Neuron (in vitro differentiated cells): Measurements from ENCODE around the gene MAGEH1.

Source experiments
- H2AFZ ChIP-seq: one replicate; pipeline ENCODE4 v1.6.1; 2013; ENCODE audit warnings: low read depth, mild to moderate bottlenecking, inconsistent platforms, low read length, moderate library complexity
- H3K27me3 ChIP-seq: one replicate; pipeline ENCODE4 v1.6.1; 2013; ENCODE audit warnings: low read length; ENCODE audit not compliant: insufficient read depth
- H3K36me3 ChIP-seq: one replicate; pipeline ENCODE4 v1.6.1; 2013; ENCODE audit warnings: low read length; ENCODE audit not compliant: insufficient read depth
- H3K4me1 ChIP-seq: one replicate; pipeline ENCODE4 v1.6.1; 2013; ENCODE audit warnings: low read length; ENCODE audit not compliant: insufficient read depth
- H3K4me3 ChIP-seq: 2 replicates; pipeline ENCODE4 v1.5.1; 2013; ENCODE audit warnings: mild to moderate bottlenecking, low read length, moderate library complexity
- H3K9me3 ChIP-seq: one replicate; pipeline ENCODE4 v1.6.1; 2013; ENCODE audit warnings: low read length

MAGEH1 gene

GRCh38 chrX:55480390-55481062, 28.6 kb downstream of the MAGEH1 start:
- H2AFZ ChIP-seq: no peak overlapping the region
- H3K4me3 ChIP-seq: no peak overlapping the region
- peaks cover 2% of the 10 kb centered on the region for H3K27me3 ChIP-seq
- H3K9me3 ChIP-seq: no peaks in the 10 kb centered on the region
- H3K36me3 ChIP-seq: no peaks in the 10 kb centered on the region
- H3K4me1 ChIP-seq: no peaks in the 10 kb centered on the region

GRCh38 chrX:55484948-55485347, 33.0 kb downstream of the MAGEH1 start:
- no peaks in the 10 kb centered on the region for H3K4me1 ChIP-seq
- no peak overlapping the region for H3K4me3 ChIP-seq
- no peaks in the 10 kb centered on the region for H3K9me3 ChIP-seq
- no peaks in the 10 kb centered on the region for H3K36me3 ChIP-seq
- peaks cover 2% of the 10 kb centered on the region for H3K27me3 ChIP-seq
- H2AFZ ChIP-seq: no peak overlapping the region

GRCh38 chrX:55486736-55487135, 34.8 kb downstream of the MAGEH1 start:
- Histone ChIP-seq H3K4me1 (no peaks in the 10 kb centered on the region), H3K27me3 (no peaks in the 10 kb centered on the region), H3K36me3 (no peaks in the 10 kb centered on the region), H3K9me3 (no peaks in the 10 kb centered on the region), H3K4me3 (no peak overlapping the region), H2AFZ (no peak overlapping the region)

GRCh38 chrX:55487143-55487542, 35.2 kb downstream of the MAGEH1 start:
- Histone ChIP-seq H3K27me3 (no peaks in the 10 kb centered on the region), H3K36me3 (no peaks in the 10 kb centered on the region), H3K4me1 (no peaks in the 10 kb centered on the region), H3K9me3 (no peaks in the 10 kb centered on the region), H3K4me3 (no peak overlapping the region), H2AFZ (no peak overlapping the region)

- H3K36me3 ChIP-seq: no peaks in the 10 kb centered on the region
- no peak overlapping the region for H2AFZ ChIP-seq
- H3K9me3 ChIP-seq: no peaks in the 10 kb centered on the region
- no peak overlapping the region for H3K4me3 ChIP-seq
- no peaks in the 10 kb centered on the region for H3K4me1 ChIP-seq
- no peaks in the 10 kb centered on the region for H3K27me3 ChIP-seq
Observed at GRCh38 chrX:55488006-55488592, 36.2 kb downstream of the MAGEH1 start.

- Histone ChIP-seq H2AFZ (no peak overlapping the region), H3K9me3 (no peaks in the 10 kb centered on the region), H3K27me3 (no peaks in the 10 kb centered on the region), H3K36me3 (no peaks in the 10 kb centered on the region), H3K4me3 (no peak overlapping the region), H3K4me1 (no peaks in the 10 kb centered on the region)
Observed at GRCh38 chrX:55488593-55489313, 36.8 kb downstream of the MAGEH1 start.

GRCh38 chrX:55489314-55490009, 37.5 kb downstream of the MAGEH1 start, which contains the start of gene USP51:
Gene USP51 (minus strand): TSS chrX:55489848. CDS start chrX:55488939, 909 bp downstream.
- Histone ChIP-seq H3K9me3 (no peaks in the 10 kb centered on the region), H3K4me1 (no peaks in the 10 kb centered on the region), H3K4me3 (no peak within 1 kb of the TSS), H3K27me3 (no peaks in the 10 kb centered on the region), H2AFZ (no peak within 1 kb of the TSS), H3K36me3 (no peaks in the 10 kb centered on the region)

- no peak overlapping the region for H3K4me3 ChIP-seq
- no peaks in the 10 kb centered on the region for H3K4me1 ChIP-seq
- no peaks in the 10 kb centered on the region for H3K9me3 ChIP-seq
- no peaks in the 10 kb centered on the region for H3K27me3 ChIP-seq
- H2AFZ ChIP-seq: no peak overlapping the region
- H3K36me3 ChIP-seq: no peaks in the 10 kb centered on the region
Observed at GRCh38 chrX:55490121-55490520, 38.2 kb downstream of the MAGEH1 start.

GRCh38 chrX:55490974-55491373, 39.0 kb downstream of the MAGEH1 start:
- Histone ChIP-seq H2AFZ (no peak overlapping the region), H3K27me3 (no peaks in the 10 kb centered on the region), H3K9me3 (no peaks in the 10 kb centered on the region), H3K4me3 (no peak overlapping the region), H3K4me1 (no peaks in the 10 kb centered on the region), H3K36me3 (no peaks in the 10 kb centered on the region)
